ENCODE results near the gene VCL.

DNA sequence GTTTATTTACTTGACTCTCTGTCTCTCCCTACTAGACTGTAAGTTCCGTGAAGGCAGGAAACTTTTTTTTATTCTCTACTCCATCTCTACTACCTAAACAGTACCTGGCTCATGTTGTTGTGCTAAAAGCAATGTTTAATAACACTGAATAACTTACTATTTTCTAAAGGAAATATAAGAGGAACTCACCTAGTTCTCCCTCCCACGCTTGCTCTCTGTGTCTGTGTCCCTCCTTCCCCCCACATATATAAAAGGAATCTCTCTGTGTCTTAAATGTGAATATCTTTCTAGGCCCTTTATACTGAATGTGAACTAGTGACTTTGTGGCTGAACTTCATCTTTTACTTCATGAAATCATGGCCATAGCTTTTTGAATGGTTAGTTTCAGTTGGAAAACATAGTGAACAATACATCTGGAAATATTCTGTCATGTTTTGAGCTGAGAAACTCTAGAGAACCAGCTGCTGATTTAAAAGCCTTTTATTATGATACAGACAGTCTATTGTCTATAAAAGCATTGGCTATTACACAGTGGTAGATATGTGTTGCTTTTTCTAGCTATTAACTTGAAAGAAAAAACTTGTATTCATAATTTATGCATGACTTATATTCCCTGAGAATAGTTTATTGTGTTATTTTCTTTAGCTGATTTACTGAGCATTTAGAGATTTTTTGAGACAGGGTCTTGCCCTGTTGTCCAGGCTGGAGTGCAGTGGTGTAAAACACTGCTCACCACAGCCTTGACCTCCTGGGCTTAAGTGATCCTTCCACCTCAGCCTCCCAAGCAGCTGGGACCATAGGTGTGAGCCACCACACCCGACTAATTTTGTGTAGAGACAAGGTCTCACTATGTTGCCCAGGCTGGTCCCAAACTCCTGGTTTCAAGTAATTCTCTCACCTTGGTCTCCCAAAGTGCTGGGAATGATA, 42.5 kb downstream of the VCL start:
- TF ChIP-seq, protein P1, sequence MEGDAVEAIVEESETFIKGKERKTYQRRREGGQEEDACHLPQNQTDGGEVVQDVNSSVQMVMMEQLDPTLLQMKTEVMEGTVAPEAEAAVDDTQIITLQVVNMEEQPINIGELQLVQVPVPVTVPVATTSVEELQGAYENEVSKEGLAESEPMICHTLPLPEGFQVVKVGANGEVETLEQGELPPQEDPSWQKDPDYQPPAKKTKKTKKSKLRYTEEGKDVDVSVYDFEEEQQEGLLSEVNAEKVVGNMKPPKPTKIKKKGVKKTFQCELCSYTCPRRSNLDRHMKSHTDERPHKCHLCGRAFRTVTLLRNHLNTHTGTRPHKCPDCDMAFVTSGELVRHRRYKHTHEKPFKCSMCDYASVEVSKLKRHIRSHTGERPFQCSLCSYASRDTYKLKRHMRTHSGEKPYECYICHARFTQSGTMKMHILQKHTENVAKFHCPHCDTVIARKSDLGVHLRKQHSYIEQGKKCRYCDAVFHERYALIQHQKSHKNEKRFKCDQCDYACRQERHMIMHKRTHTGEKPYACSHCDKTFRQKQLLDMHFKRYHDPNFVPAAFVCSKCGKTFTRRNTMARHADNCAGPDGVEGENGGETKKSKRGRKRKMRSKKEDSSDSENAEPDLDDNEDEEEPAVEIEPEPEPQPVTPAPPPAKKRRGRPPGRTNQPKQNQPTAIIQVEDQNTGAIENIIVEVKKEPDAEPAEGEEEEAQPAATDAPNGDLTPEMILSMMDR (IDR thresholded peaks at IDR 0.05 in 2 of 3, conservative IDR thresholded peaks at IDR 0.05 in 1 of 3; ENCODE audit: borderline replicate concordance in 1 of 3, insufficient read depth in 1 of 3, low read depth in 2 of 3, low read length in 2 of 3) = no peak
- no peak for TF ChIP-seq EZH2 (IDR thresholded peaks at IDR 0.05)

All from HCT116 (cell line).